Cardiac fibroblast (primary cell): ENCODE results near the gene ARF1.
A peak's percentile ranks its signal among the peaks of the same experiment; 100 is the strongest.

Source experiments
- DNase-seq, 2 donors: peaks; one replicate each; pipeline versions ENCODE4 v3.0.0 to v3.0.0-alpha.2; 2010; ENCODE audit warnings: low read depth in 2 of 2
- H3K4me3 ChIP-seq, 2 donors: replicated peaks in 1 of 2; 1 replicate in 1 of 2; 2 replicates in 1 of 2; pipeline ENCODE4 v1.5.1; 2011; ENCODE audit warnings: low read depth in 2 of 2, low read length in 2 of 2, mild to moderate bottlenecking in 2 of 2, moderate library complexity in 1 of 2
- CTCF ChIP-seq: IDR thresholded peaks from one replicate; pipeline ENCODE4 v1.5.1; 2011; ENCODE audit warnings: low read depth, mild to moderate bottlenecking, low read length, inconsistent platforms

The ARF1 gene

GRCh38 chr1:228098323-228098931 is 15.9 kb downstream of the ARF1 start:
- DNase-seq = no peak
- TF ChIP-seq CTCF = no peak

GRCh38 chr1:228099331-228099732 is 16.8 kb downstream of the ARF1 start:
- no peak for DNase-seq
- no peak for TF ChIP-seq CTCF
- H3K4me3 ChIP-seq = no peak overlapping the region

More at GRCh38 chr1:228098323-228098931, 15.9 kb downstream of the ARF1 start:
- no peak overlapping the region for H3K4me3 ChIP-seq

DNA sequence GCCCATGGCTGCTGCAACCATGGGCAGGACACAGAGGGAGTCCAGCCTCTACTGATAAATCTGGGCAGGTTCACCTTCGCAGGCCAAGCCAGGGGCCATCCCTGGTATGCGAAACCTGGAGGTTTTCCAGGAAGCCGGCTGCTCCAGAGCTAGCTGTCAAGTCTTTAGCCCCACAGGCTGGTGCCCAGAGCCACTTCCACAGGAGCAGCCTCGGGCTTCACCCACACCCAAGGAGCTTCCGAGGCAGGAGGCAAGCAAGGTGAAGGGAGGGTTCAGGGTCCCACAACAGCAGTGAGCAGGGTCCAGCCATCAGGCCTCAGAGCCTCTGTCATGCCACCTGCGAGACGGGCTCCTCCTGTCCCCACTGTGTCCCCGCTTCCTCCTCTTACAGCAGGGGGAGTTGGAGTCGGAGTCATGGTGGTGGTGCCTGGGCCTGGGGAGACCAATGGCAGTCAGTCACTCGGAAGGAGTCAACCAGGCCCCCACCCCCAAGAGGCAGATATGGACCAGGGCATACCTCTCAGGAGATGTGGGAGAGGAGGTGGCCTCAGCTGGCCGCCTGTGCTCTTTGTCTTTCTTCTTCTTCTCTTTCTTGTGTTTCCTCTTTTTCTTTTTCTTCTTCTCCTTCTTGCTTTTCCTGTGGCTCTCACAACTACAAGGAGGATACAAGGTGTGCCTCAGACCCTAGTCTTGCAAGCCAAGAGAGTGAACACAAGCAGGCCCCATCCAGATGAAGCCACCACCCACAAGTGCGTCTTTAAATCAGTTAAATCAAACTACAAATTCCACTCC is 18.5 kb downstream of the ARF1 start:
- DNase-seq = no peak
- no peak for TF ChIP-seq CTCF
- peak overlapping the region in 1 of 2 donors; percentile 93 for H3K4me3 ChIP-seq

- TF ChIP-seq CTCF = no peak
- DNase-seq = no peak
- H3K4me3 ChIP-seq = peak overlapping the region; percentile 80 to 93
Measured at GRCh38 chr1:228101614-228101993, 19.1 kb downstream of the ARF1 start.

- DNase-seq = peak in 1 of 2 donors; percentile 28
- TF ChIP-seq CTCF = peak; percentile 25
- peak overlapping the region; percentile 80 to 93 for H3K4me3 ChIP-seq
Measured at GRCh38 chr1:228101994-228102790, 19.7 kb downstream of the ARF1 start.

DNA sequence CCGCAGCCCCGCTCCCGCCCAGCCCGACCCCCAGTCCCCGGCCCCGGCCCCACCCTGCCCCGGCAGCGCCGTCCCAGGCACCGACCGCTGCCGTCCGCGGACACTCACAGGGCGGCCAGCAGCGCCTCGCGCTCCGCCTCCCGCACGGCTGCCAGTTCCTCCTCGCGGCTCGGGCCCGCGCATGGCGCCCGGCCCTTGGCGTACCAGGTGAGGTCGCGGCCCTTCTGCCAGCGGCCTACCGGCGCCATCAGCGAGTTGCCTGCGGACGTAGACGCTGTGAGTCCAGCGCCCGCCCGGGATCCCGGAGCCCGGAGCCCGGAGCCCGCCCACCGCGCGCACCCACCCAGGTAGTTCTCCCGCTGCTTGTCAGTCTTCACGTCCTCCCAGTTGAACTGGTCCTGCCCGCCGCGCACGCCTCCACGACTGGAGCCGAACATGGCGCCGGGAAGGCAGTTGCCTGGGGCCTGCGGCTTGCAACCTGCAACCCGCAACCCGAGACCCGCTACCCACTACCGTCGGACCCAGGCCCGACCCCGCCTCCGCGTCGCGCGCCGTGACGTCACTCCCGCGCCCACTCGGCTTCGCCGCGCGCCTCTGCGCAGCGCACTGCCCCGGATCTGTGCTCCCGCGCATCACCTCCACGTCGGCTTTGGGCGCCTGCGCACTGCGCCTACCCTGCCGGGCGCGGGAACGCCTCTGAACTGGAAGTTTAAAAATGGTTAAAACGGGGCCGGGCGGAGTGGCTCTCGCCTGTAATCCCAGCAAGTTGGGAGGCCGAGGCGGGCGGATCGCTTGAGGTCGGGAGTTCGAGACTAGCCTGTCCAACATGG is 20.5 kb downstream of the ARF1 start, which contains the start of gene C1orf35:
Gene C1orf35 (minus strand): TSS at position 535 of the 830 bp plus-strand sequence. CDS start 98 bp downstream, at position 437.
- peak within 1 kb of the TSS; percentile 80 to 93 for H3K4me3 ChIP-seq
- DNase-seq = peak; percentile 92 to 93
- no peak for TF ChIP-seq CTCF
